ENCODE data around the gene F13A1.

F13A1 gene

DNA sequence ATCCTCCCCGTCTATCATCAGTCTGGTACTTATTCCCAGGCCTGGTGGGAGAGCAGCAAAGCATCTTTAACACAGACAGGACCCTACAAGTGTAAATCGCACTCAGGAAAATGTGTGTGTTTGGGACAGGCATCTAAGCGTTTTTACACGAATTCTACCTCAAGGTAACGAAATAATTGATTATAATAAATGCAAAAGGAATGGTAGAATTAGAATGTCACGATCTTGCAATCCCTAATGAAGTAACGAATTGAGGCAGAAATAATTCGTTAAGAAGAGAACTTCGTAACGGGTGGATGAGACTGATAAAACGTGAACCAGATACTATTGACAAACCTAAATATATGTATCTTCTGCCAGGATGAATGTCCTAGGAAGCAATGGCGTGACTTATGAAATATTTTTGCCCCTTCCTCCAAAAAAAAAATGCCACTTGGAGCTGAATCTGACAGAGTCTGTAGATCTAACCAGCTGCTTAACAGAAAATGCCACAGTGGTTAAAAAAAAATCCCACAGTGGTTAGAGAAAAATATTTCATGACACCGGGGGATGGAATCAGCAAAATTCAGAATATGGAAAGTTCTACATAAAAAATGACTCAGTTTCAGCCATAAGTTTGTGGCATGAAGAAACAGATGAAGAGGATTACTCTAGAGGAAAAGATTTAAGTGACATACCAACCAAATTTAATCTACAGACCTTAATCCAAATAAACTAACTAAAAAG lies 68.7 kb downstream of the F13A1 start:
- DNase-seq (ENCODE audit: low read depth), result no peak

GRCh38 chr6:6248651-6249050 lies 71.8 kb downstream of the F13A1 start:
- H3K4me3 ChIP-seq (ENCODE audit: low read depth, low read length), result no peak overlapping the region
- TF ChIP-seq CTCF (IDR thresholded peaks at IDR 0.05; ENCODE audit: insufficient read depth, low read depth, low read length, missing control alignments), result no peak
- DNase-seq (ENCODE audit: low read depth), result peak; percentile 26

More for the DNA sequence above, 68.7 kb downstream of the F13A1 start:
- TF ChIP-seq CTCF (IDR thresholded peaks at IDR 0.05; ENCODE audit: insufficient read depth, low read depth, low read length, missing control alignments), result no peak
- H3K4me3 ChIP-seq (ENCODE audit: low read depth, low read length), result no peak overlapping the region

GRCh38 chr6:6246544-6246943 lies 73.9 kb downstream of the F13A1 start:
- DNase-seq (ENCODE audit: low read depth), result peak; percentile 38
- no peak overlapping the region for H3K4me3 ChIP-seq (ENCODE audit: low read depth, low read length)
- no peak for TF ChIP-seq CTCF (IDR thresholded peaks at IDR 0.05; ENCODE audit: insufficient read depth, low read depth, low read length, missing control alignments)

DNA sequence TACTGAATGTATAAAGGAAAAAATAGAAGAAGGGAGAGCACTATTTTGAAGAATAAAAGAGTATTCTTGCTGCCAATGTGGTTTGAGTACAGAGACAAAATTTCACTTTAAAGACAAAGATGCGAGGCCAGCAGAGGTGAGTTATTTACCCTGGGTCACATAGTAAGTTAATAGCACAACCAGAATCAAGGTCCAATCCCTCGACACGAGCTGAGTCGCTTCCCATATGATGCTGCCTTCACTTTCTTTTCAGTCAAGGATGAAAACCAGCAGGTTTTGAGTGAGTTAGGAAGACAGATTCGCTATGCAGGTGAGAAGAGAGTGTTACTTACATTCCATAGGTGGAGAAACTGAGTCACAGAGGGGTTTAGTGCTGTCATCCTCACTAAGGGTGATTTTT lies 75.8 kb downstream of the F13A1 start:
- DNase-seq (ENCODE audit: low read depth), result no peak
- TF ChIP-seq CTCF (IDR thresholded peaks at IDR 0.05; ENCODE audit: insufficient read depth, low read depth, low read length, missing control alignments), result no peak
- H3K4me3 ChIP-seq (ENCODE audit: low read depth, low read length), result no peak overlapping the region

DNA sequence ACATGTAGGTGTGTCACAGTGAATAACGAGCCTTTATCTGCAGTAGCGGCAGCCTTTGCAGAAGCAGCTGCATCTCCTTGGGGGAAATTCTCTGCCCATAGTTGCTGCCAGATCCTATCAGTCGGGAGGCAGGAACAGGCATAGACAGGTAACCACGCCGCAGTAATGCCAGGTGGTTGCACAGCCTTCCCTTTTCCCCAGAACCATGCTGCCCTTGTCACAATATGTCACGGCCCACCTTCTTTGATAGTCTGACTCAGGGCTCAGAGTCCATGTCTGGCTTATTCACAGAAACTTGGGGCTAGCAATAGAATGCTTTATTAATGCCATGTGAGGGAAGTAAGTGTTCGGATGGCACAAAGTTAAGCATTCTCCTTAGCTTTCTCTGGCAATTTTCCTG lies 76.6 kb downstream of the F13A1 start:
- no peak overlapping the region for H3K4me3 ChIP-seq (ENCODE audit: low read depth, low read length)
- DNase-seq (ENCODE audit: low read depth), result no peak
- no peak for TF ChIP-seq CTCF (IDR thresholded peaks at IDR 0.05; ENCODE audit: insufficient read depth, low read depth, low read length, missing control alignments)

GRCh38 chr6:6239598-6240581 lies 80.6 kb downstream of the F13A1 start:
- DNase-seq (ENCODE audit: low read depth), result no peak
- no peak for TF ChIP-seq CTCF (IDR thresholded peaks at IDR 0.05; ENCODE audit: insufficient read depth, low read depth, low read length, missing control alignments)
- H3K4me3 ChIP-seq (ENCODE audit: low read depth, low read length), result no peak overlapping the region

Data from GM12865 (cell line).